ENCODE measurements around the gene NANS. TPM values are rescaled to one million over a fixed set of nuclear protein-coding genes. Genes with fewer than 3 reads are reported as not detected.

Gene NANS
- polyA plus RNA-seq (2013, experiment 1 of 2): 72.3 TPM
- polyA plus RNA-seq (2013, experiment 2 of 2): 72.4 TPM

GRCh38 chr9:98056269-98057137 lies at the start of gene NANS:
NANS (plus strand) TSS chr9:98056732; CDS start chr9:98056809, 77 bp downstream.
- H3K4me1 ChIP-seq (ENCODE audit: control insufficient read depth, insufficient read depth, low read depth, low read length): peaks cover 6% of the 10 kb centered on the region
- H3K4me2 ChIP-seq (ENCODE audit: low read length, poor library complexity, severe bottlenecking): peak within 1 kb of the TSS; percentile 76
- H2BK5ac ChIP-seq (ENCODE audit: low read depth, low read length, poor library complexity, severe bottlenecking): peak within 1 kb of the TSS; percentile 46
- H3K14ac ChIP-seq (ENCODE audit: low read length in 2 of 2): peak within 1 kb of the TSS in 1 of 2 experiments; percentile 84
- peak within 1 kb of the TSS in 1 of 2 experiments; percentile 42 for H2BK12ac ChIP-seq (ENCODE audit: low read length in 2 of 2)
- peaks cover 9% of the 10 kb centered on the region for H3K79me1 ChIP-seq (replicated peaks; ENCODE audit: low read length, poor library complexity, severe bottlenecking)
- peak within 1 kb of the TSS; percentile 86 for H2BK15ac ChIP-seq (ENCODE audit: low read depth, poor library complexity, severe bottlenecking)
- DNase-seq: peak; percentile 95
- WGBS: 1% methylated on average over 66 of the region's 80 CpGs
- H3K9me3 ChIP-seq (ENCODE audit: control insufficient read depth, low read length): no peaks in the 10 kb centered on the region
- peaks cover 6 to 7% of the 10 kb centered on the region in 2 experiments for H3K36me3 ChIP-seq (ENCODE audit: control insufficient read depth in 1 of 2, insufficient read depth in 2 of 2, low read depth in 1 of 2, low read length in 2 of 2)
- peaks cover 0 to 4% of the 10 kb centered on the region in 2 experiments for H3K27me3 ChIP-seq (ENCODE audit: control insufficient read depth in 1 of 2, insufficient read depth in 1 of 2, low read length in 2 of 2)
- H3K4me3 ChIP-seq (ENCODE audit: insufficient read depth in 1 of 2, low read depth in 1 of 2, low read length in 2 of 2): peak within 1 kb of the TSS; percentile 85 to 90
- H2AK5ac ChIP-seq (ENCODE audit: low read length, severe bottlenecking): peak within 1 kb of the TSS; percentile 5
- peak within 1 kb of the TSS; percentile 96 for H4K8ac ChIP-seq (ENCODE audit: low read length)
- H3K18ac ChIP-seq (ENCODE audit: low read depth in 1 of 2, low read length in 2 of 2): peak within 1 kb of the TSS; percentile 81 to 91
- peak within 1 kb of the TSS; percentile 84 for H2AFZ ChIP-seq (ENCODE audit: low read depth, low read length)
- H3K27ac ChIP-seq (ENCODE audit: low read length, poor library complexity, severe bottlenecking): peak within 1 kb of the TSS; percentile 86
- H3K4ac ChIP-seq (ENCODE audit: low read depth in 1 of 2, low read length in 2 of 2): peak within 1 kb of the TSS in 1 of 2 experiments; percentile 75
- peak within 1 kb of the TSS; percentile 99 for H3K9ac ChIP-seq (ENCODE audit: low read length)
- peak within 1 kb of the TSS; percentile 73 for H4K91ac ChIP-seq (ENCODE audit: low read length)
- H2BK120ac ChIP-seq (ENCODE audit: low read depth, low read length): peak within 1 kb of the TSS; percentile 80
- H3K23ac ChIP-seq (ENCODE audit: low read length in 2 of 2): peak within 1 kb of the TSS in 1 of 2 experiments; percentile 61

GRCh38 chr9:98007251-98007928 lies 49.1 kb upstream of the NANS start:
- no peak overlapping the region for H2BK120ac ChIP-seq (ENCODE audit: low read depth, low read length)
- H3K4me3 ChIP-seq (ENCODE audit: insufficient read depth in 1 of 2, low read depth in 1 of 2, low read length in 2 of 2): no peak overlapping the region
- no peak overlapping the region for H3K23ac ChIP-seq (ENCODE audit: low read length in 2 of 2)
- 91% methylated on average over 13 of the region's 13 CpGs for WGBS
- H3K9ac ChIP-seq (ENCODE audit: low read length): no peak overlapping the region
- H3K18ac ChIP-seq (ENCODE audit: low read depth in 1 of 2, low read length in 2 of 2): no peak overlapping the region
- H2BK12ac ChIP-seq (ENCODE audit: low read length in 2 of 2): no peak overlapping the region
- no peak overlapping the region for H2BK15ac ChIP-seq (ENCODE audit: low read depth, poor library complexity, severe bottlenecking)
- peak; percentile 10 for DNase-seq
- peaks cover 24 to 95% of the 10 kb centered on the region in 2 experiments for H3K36me3 ChIP-seq (ENCODE audit: control insufficient read depth in 1 of 2, insufficient read depth in 2 of 2, low read depth in 1 of 2, low read length in 2 of 2)
- no peaks in the 10 kb centered on the region for H3K9me3 ChIP-seq (ENCODE audit: control insufficient read depth, low read length)
- peaks cover 7% of the 10 kb centered on the region for H3K4me1 ChIP-seq (ENCODE audit: control insufficient read depth, insufficient read depth, low read depth, low read length)
- peaks cover 26% of the 10 kb centered on the region for H3K79me1 ChIP-seq (replicated peaks; ENCODE audit: low read length, poor library complexity, severe bottlenecking)
- no peak overlapping the region for H3K14ac ChIP-seq (ENCODE audit: low read length in 2 of 2)
- H4K91ac ChIP-seq (ENCODE audit: low read length): no peak overlapping the region
- no peak overlapping the region for H3K4ac ChIP-seq (ENCODE audit: low read depth in 1 of 2, low read length in 2 of 2)
- no peaks in the 10 kb centered on the region for H3K27me3 ChIP-seq (ENCODE audit: control insufficient read depth in 1 of 2, insufficient read depth in 1 of 2, low read length in 2 of 2)
- no peak overlapping the region for H2AFZ ChIP-seq (ENCODE audit: low read depth, low read length)
- H3K27ac ChIP-seq (ENCODE audit: low read length, poor library complexity, severe bottlenecking): no peak overlapping the region
- no peak overlapping the region for H2BK5ac ChIP-seq (ENCODE audit: low read depth, low read length, poor library complexity, severe bottlenecking)
- no peak overlapping the region for H3K4me2 ChIP-seq (ENCODE audit: low read length, poor library complexity, severe bottlenecking)
- no peak overlapping the region for H4K8ac ChIP-seq (ENCODE audit: low read length)
- no peak overlapping the region for H2AK5ac ChIP-seq (ENCODE audit: low read length, severe bottlenecking)

DNA sequence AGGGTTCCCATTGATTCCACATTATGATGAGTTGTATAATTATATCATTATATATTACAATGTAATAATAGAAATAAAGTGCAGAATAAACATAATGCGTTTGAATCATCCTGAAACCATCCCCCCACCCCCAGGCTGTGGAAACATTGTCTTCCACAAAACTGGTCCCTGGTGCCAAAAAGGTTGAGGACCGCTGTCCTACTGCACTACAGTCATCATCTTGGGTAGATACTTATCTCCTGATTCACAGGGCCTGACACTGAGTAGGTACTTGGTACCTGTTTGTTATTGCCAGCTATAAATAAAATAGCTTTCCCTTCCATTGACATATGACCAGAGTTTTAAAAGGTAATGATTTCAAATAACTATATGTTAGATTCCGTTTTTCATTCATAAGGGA lies 47.8 kb upstream of the NANS start:
- H3K18ac ChIP-seq (ENCODE audit: low read depth in 1 of 2, low read length in 2 of 2): no peak overlapping the region
- no peak overlapping the region for H2BK15ac ChIP-seq (ENCODE audit: low read depth, poor library complexity, severe bottlenecking)
- no peak overlapping the region for H3K4me3 ChIP-seq (ENCODE audit: insufficient read depth in 1 of 2, low read depth in 1 of 2, low read length in 2 of 2)
- H3K9me3 ChIP-seq (ENCODE audit: control insufficient read depth, low read length): no peaks in the 10 kb centered on the region
- H2BK12ac ChIP-seq (ENCODE audit: low read length in 2 of 2): no peak overlapping the region
- H4K91ac ChIP-seq (ENCODE audit: low read length): no peak overlapping the region
- H2AK5ac ChIP-seq (ENCODE audit: low read length, severe bottlenecking): no peak overlapping the region
- no peak overlapping the region for H3K23ac ChIP-seq (ENCODE audit: low read length in 2 of 2)
- H3K79me1 ChIP-seq (replicated peaks; ENCODE audit: low read length, poor library complexity, severe bottlenecking): peaks cover 26% of the 10 kb centered on the region
- H3K4me1 ChIP-seq (ENCODE audit: control insufficient read depth, insufficient read depth, low read depth, low read length): peaks cover 7% of the 10 kb centered on the region
- no peak for DNase-seq
- H3K27me3 ChIP-seq (ENCODE audit: control insufficient read depth in 1 of 2, insufficient read depth in 1 of 2, low read length in 2 of 2): no peaks in the 10 kb centered on the region
- H3K9ac ChIP-seq (ENCODE audit: low read length): no peak overlapping the region
- H3K14ac ChIP-seq (ENCODE audit: low read length in 2 of 2): no peak overlapping the region
- no peak overlapping the region for H2BK120ac ChIP-seq (ENCODE audit: low read depth, low read length)
- no peak overlapping the region for H3K4me2 ChIP-seq (ENCODE audit: low read length, poor library complexity, severe bottlenecking)
- H2BK5ac ChIP-seq (ENCODE audit: low read depth, low read length, poor library complexity, severe bottlenecking): no peak overlapping the region
- no peak overlapping the region for H3K27ac ChIP-seq (ENCODE audit: low read length, poor library complexity, severe bottlenecking)
- no peak overlapping the region for H3K4ac ChIP-seq (ENCODE audit: low read depth in 1 of 2, low read length in 2 of 2)
- H4K8ac ChIP-seq (ENCODE audit: low read length): no peak overlapping the region
- WGBS: 89% methylated on average over 2 of the region's 3 CpGs
- no peak overlapping the region for H2AFZ ChIP-seq (ENCODE audit: low read depth, low read length)
- H3K36me3 ChIP-seq (ENCODE audit: control insufficient read depth in 1 of 2, insufficient read depth in 2 of 2, low read depth in 1 of 2, low read length in 2 of 2): peaks cover 36 to 96% of the 10 kb centered on the region in 2 experiments

DNA sequence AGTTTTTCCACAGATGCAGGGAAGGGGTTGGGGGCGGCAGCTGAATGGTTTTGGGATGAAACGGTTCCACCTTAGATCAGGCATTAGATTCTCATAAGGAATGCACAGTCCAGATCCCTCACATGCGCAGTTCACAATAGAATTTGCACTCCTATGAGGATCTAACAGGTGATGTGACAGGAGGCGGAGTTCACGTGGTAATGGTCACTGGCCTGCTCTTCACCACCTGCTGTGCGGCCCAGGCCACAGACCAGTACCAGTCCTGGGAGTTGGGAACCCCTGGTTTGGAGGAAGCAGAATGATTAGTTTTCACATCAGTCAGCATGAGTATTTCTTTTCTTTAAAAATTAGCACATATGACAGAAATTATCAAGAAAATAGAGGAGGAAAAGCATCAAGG lies 47.1 kb upstream of the NANS start:
- H2BK12ac ChIP-seq (ENCODE audit: low read length in 2 of 2): no peak overlapping the region
- no peaks in the 10 kb centered on the region for H3K9me3 ChIP-seq (ENCODE audit: control insufficient read depth, low read length)
- H3K4me1 ChIP-seq (ENCODE audit: control insufficient read depth, insufficient read depth, low read depth, low read length): peaks cover 7% of the 10 kb centered on the region
- WGBS: 94% methylated on average over 6 of the region's 6 CpGs
- H3K27ac ChIP-seq (ENCODE audit: low read length, poor library complexity, severe bottlenecking): no peak overlapping the region
- no peak overlapping the region for H2BK120ac ChIP-seq (ENCODE audit: low read depth, low read length)
- H3K9ac ChIP-seq (ENCODE audit: low read length): no peak overlapping the region
- H3K23ac ChIP-seq (ENCODE audit: low read length in 2 of 2): no peak overlapping the region
- no peak overlapping the region for H4K8ac ChIP-seq (ENCODE audit: low read length)
- no peak overlapping the region for H3K4me3 ChIP-seq (ENCODE audit: insufficient read depth in 1 of 2, low read depth in 1 of 2, low read length in 2 of 2)
- H3K79me1 ChIP-seq (replicated peaks; ENCODE audit: low read length, poor library complexity, severe bottlenecking): peaks cover 28% of the 10 kb centered on the region
- H3K14ac ChIP-seq (ENCODE audit: low read length in 2 of 2): no peak overlapping the region
- H3K27me3 ChIP-seq (ENCODE audit: control insufficient read depth in 1 of 2, insufficient read depth in 1 of 2, low read length in 2 of 2): no peaks in the 10 kb centered on the region
- H3K4ac ChIP-seq (ENCODE audit: low read depth in 1 of 2, low read length in 2 of 2): no peak overlapping the region
- H3K18ac ChIP-seq (ENCODE audit: low read depth in 1 of 2, low read length in 2 of 2): no peak overlapping the region
- H2AFZ ChIP-seq (ENCODE audit: low read depth, low read length): no peak overlapping the region
- H2BK5ac ChIP-seq (ENCODE audit: low read depth, low read length, poor library complexity, severe bottlenecking): no peak overlapping the region
- no peak for DNase-seq
- no peak overlapping the region for H2BK15ac ChIP-seq (ENCODE audit: low read depth, poor library complexity, severe bottlenecking)
- peaks cover 38 to 96% of the 10 kb centered on the region in 2 experiments for H3K36me3 ChIP-seq (ENCODE audit: control insufficient read depth in 1 of 2, insufficient read depth in 2 of 2, low read depth in 1 of 2, low read length in 2 of 2)
- no peak overlapping the region for H4K91ac ChIP-seq (ENCODE audit: low read length)
- no peak overlapping the region for H2AK5ac ChIP-seq (ENCODE audit: low read length, severe bottlenecking)
- no peak overlapping the region for H3K4me2 ChIP-seq (ENCODE audit: low read length, poor library complexity, severe bottlenecking)
